Activated naive CD8-positive, alpha-beta T cell treated with anti-CD3 and anti-CD28 coated beads for 36 hours (primary cell): ENCODE measurements around the gene MRPL39. TPM values are rescaled to one million over a fixed set of nuclear protein-coding genes. Genes with fewer than 3 reads are reported as not detected.

Experiments
- DNase-seq: peaks from one replicate; pipeline ENCODE4 v3.0.0; 2021
- H3K27ac Mint-ChIP-seq: one replicate; pipeline ENCODE4 v1.8.0; 2022; ENCODE audit warnings: mild to moderate bottlenecking, moderate library complexity, mixed read lengths
- H3K27me3 Mint-ChIP-seq: one replicate; pipeline ENCODE4 v1.8.0; 2022; ENCODE audit warnings: mild to moderate bottlenecking, mixed read lengths
- H3K36me3 Mint-ChIP-seq: one replicate; pipeline ENCODE4 v1.8.0; 2021; ENCODE audit warnings: mild to moderate bottlenecking, mixed read lengths
- H3K4me1 Mint-ChIP-seq: one replicate; pipeline ENCODE4 v1.8.0; 2021; ENCODE audit warnings: mixed read lengths
- H3K4me3 Mint-ChIP-seq: one replicate; pipeline ENCODE4 v1.8.0; 2022; ENCODE audit warnings: mild to moderate bottlenecking, moderate library complexity, mixed read lengths
- H3K9me3 Mint-ChIP-seq: one replicate; pipeline ENCODE4 v1.8.0; 2022; ENCODE audit warnings: mixed read lengths
- total RNA-seq, 2 experiments: library from RNA; stranded (reverse); gene quantifications; one replicate each; pipeline ENCODE4 v1.2.3, GENCODE V29; 2021

Gene MRPL39
- total RNA-seq, 2 experiments from 2014 or later, result 86.1 to 86.2 TPM

GRCh38 chr21:25566645-25567044 lies 40.6 kb downstream of the MRPL39 start:
- Mint-ChIP-seq H3K36me3 (peaks cover 96% of the 10 kb centered on the region), H3K4me3 (peak overlapping the region; percentile 96), H3K27ac (peak overlapping the region; percentile 97), H3K9me3 (peaks cover 1% of the 10 kb centered on the region), H3K4me1 (peaks cover 52% of the 10 kb centered on the region), H3K27me3 (peaks cover 50% of the 10 kb centered on the region)
- no peak for DNase-seq

DNA sequence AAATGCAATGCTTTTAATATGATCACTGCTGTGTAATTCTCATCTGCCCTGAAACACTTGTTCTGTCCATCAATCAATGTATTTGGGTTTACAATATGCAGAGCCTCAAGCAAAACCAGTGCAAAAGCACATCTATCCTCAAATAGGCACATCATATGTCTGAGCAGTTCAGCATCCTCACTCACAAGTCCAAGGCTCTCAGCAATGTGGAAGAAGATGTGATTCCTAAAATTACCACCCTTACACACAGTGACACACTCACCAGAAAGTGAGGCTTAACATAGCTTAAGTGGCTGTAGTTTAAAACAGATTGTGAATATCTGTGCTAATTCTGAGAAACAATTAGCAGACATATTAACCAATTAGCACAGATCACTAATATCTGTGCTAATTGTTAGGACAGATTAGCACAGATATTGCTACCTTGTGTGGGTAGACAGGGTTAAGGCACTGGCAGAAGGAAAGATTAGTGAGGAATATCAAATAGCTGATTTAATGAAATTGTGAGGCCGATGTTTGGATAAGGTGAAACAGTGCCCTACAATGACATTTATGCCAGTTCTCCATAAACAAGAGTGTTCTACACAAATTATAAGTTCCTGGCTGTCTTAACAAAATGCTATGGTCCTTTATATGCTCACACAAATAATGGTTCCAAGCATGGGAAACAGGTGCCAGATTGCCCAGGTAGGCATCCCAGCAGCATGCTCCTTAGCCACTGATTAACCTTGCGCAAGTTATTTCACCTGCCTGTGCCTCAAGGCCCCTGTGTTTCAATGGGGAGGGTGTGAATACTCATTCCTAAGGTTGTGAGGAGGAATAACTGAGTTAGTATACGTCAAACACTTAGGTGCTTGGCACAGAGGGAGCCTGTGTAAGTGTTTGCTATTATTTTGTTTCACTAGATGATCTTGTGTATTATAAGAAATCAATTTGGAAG lies 41.7 kb downstream of the MRPL39 start:
- Mint-ChIP-seq H3K27me3 (peaks cover 43% of the 10 kb centered on the region), H3K4me1 (peaks cover 50% of the 10 kb centered on the region), H3K27ac (peak overlapping the region; percentile 97), H3K36me3 (peaks cover 95% of the 10 kb centered on the region), H3K9me3 (peaks cover 1% of the 10 kb centered on the region), H3K4me3 (peak overlapping the region; percentile 96)
- DNase-seq, result no peak

DNA sequence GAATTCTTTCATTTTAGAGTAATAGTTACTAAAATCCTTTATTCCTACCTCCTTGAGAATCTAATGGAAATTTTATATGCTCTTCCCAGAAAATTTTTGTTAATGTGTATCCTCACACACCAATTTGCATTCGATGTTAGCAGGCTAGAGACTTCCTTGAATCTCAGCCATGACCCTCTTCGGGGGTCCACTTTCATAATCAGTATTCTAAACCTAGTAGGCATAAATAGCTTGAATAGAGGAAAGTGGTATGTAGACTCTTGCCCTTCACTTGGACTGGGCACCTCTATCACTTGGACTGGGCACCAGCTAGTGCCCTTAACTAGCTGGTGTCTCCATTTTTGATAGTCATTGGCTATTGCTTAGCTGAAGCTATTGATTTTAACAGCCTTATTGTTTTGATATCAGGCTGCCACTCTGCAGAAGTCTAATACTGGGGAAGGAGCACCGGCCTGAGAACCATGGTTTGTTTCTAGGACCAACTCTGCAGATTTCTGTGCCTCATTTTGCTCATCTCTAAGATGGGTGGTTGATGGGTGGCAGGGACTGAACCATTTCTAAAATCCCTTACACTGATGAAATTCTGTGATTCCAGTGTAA lies 42.8 kb downstream of the MRPL39 start:
- DNase-seq, result no peak
- Mint-ChIP-seq H3K36me3 (peaks cover 95% of the 10 kb centered on the region), H3K27me3 (peaks cover 38% of the 10 kb centered on the region), H3K27ac (peak overlapping the region; percentile 97), H3K9me3 (peaks cover 5% of the 10 kb centered on the region), H3K4me1 (peaks cover 54% of the 10 kb centered on the region), H3K4me3 (peak overlapping the region; percentile 96)

DNA sequence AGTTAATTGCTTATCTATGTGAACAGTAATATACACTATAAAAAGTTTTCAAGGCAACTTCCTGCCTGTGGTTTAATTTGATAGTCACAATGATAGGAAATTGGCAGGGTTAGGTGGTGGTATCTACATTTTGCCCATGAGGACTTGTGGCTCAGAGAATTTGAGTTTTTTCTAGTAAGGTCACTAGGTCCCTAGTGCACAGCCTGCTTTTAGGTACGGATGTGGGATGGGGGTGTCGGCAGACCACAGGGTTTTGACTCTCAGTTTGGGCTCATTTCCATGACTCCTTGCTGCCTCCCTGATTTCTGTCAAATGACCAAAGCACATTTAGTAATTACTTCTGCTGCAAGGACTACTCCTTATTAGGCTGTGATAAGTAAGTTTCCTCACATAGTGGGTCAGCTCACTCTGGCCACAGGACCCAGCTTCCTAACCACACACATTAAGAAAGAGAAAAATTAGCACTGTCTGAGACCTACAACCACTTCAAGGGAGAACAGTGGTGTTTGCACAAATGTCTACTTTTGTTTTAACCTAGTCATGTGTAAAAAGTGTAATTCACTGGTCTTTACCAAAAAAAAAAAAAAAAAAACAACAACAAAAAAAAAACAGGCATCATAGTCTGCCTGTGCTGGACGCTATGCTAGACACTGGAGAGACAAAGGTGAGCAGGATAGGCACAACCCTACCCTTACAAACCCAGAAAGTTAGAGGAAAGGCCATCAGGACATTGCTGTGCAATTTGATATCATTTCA lies 43.7 kb downstream of the MRPL39 start:
- H3K9me3 Mint-ChIP-seq, result peaks cover 12% of the 10 kb centered on the region
- DNase-seq, result peak; percentile 56
- H3K4me3 Mint-ChIP-seq, result peak overlapping the region; percentile 96
- peaks cover 54% of the 10 kb centered on the region for H3K4me1 Mint-ChIP-seq
- H3K27me3 Mint-ChIP-seq, result peaks cover 37% of the 10 kb centered on the region
- peaks cover 92% of the 10 kb centered on the region for H3K36me3 Mint-ChIP-seq
- H3K27ac Mint-ChIP-seq, result peak overlapping the region; percentile 97

GRCh38 chr21:25562660-25563059 lies 44.6 kb downstream of the MRPL39 start:
- Mint-ChIP-seq H3K36me3 (peaks cover 86% of the 10 kb centered on the region), H3K4me1 (peaks cover 52% of the 10 kb centered on the region), H3K9me3 (peaks cover 15% of the 10 kb centered on the region), H3K27me3 (peaks cover 30% of the 10 kb centered on the region), H3K27ac (peak overlapping the region; percentile 97), H3K4me3 (peak overlapping the region; percentile 96)
- DNase-seq, result no peak

GRCh38 chr21:25561668-25562641 lies 45.3 kb downstream of the MRPL39 start:
- peaks cover 15% of the 10 kb centered on the region for H3K9me3 Mint-ChIP-seq
- H3K36me3 Mint-ChIP-seq, result peaks cover 83% of the 10 kb centered on the region
- peaks cover 30% of the 10 kb centered on the region for H3K27me3 Mint-ChIP-seq
- H3K4me3 Mint-ChIP-seq, result peak overlapping the region; percentile 96
- H3K4me1 Mint-ChIP-seq, result peaks cover 55% of the 10 kb centered on the region
- DNase-seq, result peak; percentile 88
- peak overlapping the region; percentile 97 for H3K27ac Mint-ChIP-seq

DNA sequence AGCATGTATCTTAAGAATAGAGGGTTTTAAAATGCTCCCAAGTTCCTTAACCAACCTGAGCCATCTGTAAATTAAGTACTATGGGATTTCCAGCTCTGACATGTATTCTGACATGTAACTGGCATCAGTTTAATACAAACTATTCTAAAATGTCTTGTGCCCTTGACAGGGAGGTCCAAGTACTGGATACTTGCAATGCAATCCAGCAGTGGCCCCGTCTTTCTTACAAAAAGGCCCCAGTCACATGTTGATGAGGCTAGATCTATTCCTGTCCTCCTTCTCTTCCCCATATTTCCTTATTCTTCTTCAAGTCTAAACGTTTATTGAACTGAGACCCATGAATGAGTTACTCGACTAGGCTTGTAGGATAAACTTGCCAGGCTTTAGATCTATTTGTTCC lies 46.4 kb downstream of the MRPL39 start:
- no peak for DNase-seq
- Mint-ChIP-seq H3K27ac (peak overlapping the region; percentile 97), H3K9me3 (peaks cover 15% of the 10 kb centered on the region), H3K4me1 (peaks cover 56% of the 10 kb centered on the region), H3K4me3 (peak overlapping the region; percentile 96), H3K27me3 (peaks cover 30% of the 10 kb centered on the region), H3K36me3 (peaks cover 73% of the 10 kb centered on the region)

DNA sequence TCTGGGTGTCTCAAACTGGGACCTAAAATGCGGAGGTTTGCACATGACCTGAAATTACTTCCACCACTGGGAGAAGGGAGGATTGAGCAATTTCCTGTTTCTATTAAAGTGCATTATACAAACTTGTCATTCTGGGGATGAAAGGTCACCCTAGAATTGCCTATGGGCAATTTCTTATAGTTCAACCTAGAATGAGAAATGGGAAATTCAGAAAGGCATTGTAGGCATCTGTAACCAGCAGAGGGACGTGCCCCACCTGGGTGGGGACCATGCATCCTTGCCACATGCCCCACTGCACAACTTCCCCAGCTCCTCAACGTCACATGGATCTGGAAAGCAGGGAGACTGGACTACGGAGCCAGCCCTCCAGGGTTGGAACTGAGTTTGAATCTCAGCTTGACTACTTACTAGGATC lies 47.0 kb downstream of the MRPL39 start:
- H3K4me1 Mint-ChIP-seq, result peaks cover 59% of the 10 kb centered on the region
- peaks cover 68% of the 10 kb centered on the region for H3K36me3 Mint-ChIP-seq
- H3K27ac Mint-ChIP-seq, result peak overlapping the region; percentile 97
- DNase-seq, result no peak
- H3K4me3 Mint-ChIP-seq, result peak overlapping the region; percentile 96
- peaks cover 15% of the 10 kb centered on the region for H3K9me3 Mint-ChIP-seq
- peaks cover 28% of the 10 kb centered on the region for H3K27me3 Mint-ChIP-seq

GRCh38 chr21:25559746-25560145 lies 47.5 kb downstream of the MRPL39 start:
- peak overlapping the region; percentile 96 for H3K4me3 Mint-ChIP-seq
- H3K36me3 Mint-ChIP-seq, result peaks cover 63% of the 10 kb centered on the region
- H3K27me3 Mint-ChIP-seq, result peaks cover 25% of the 10 kb centered on the region
- H3K27ac Mint-ChIP-seq, result peak overlapping the region; percentile 97
- H3K9me3 Mint-ChIP-seq, result peaks cover 15% of the 10 kb centered on the region
- peaks cover 58% of the 10 kb centered on the region for H3K4me1 Mint-ChIP-seq
- DNase-seq, result no peak

- Mint-ChIP-seq H3K36me3 (peaks cover 47% of the 10 kb centered on the region), H3K4me1 (peaks cover 54% of the 10 kb centered on the region), H3K9me3 (peaks cover 20% of the 10 kb centered on the region), H3K27ac (no peak overlapping the region), H3K4me3 (no peak overlapping the region), H3K27me3 (peaks cover 9% of the 10 kb centered on the region)
- DNase-seq, result no peak
These were observed 49.2 kb downstream of the MRPL39 start for GRCh38 chr21:25558123-25558522.

DNA sequence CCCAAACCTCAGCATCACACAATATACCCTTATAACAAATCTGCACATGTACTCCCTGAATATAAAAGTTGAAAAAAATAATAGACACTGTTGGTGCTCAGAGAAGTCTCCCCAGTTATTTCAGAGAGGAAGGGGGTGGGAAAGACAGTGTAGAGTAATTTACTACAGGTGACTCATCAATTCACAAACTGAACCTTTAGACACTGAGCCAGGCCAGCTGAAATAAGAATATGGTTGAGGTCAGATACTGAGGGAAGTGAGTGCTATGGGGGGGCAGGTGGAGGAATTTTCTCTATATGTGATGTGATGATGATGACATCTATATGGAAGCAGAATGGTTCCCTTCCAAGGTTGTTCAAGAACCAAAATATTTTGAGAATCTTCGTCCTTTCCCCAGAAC lies 50.1 kb downstream of the MRPL39 start:
- DNase-seq, result no peak
- Mint-ChIP-seq H3K27ac (peak overlapping the region; percentile 17), H3K36me3 (peaks cover 37% of the 10 kb centered on the region), H3K27me3 (no peaks in the 10 kb centered on the region), H3K4me1 (peaks cover 51% of the 10 kb centered on the region), H3K4me3 (no peak overlapping the region), H3K9me3 (peaks cover 20% of the 10 kb centered on the region)

DNA sequence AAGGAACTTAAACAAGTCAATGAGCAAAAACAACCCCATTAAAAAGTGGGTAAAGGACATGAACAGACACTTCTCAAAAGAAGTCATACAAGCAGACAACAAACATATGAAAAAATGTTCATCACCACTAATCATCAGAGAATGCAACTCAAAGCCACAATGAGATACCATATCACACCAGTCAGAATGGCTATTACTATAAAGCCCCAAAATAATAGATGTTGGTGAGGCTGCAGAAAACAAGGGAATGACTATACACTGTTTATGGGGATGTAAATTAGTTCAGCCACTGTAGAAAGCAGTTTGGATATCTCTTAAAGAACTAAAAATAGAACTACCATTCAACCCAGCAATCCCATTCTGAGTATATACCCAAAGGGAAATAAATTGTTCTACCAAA lies 51.2 kb downstream of the MRPL39 start:
- peak overlapping the region; percentile 36 for H3K27ac Mint-ChIP-seq
- no peak overlapping the region for H3K4me3 Mint-ChIP-seq
- peaks cover 47% of the 10 kb centered on the region for H3K4me1 Mint-ChIP-seq
- H3K27me3 Mint-ChIP-seq, result no peaks in the 10 kb centered on the region
- no peak for DNase-seq
- peaks cover 20% of the 10 kb centered on the region for H3K9me3 Mint-ChIP-seq
- H3K36me3 Mint-ChIP-seq, result peaks cover 26% of the 10 kb centered on the region

DNA sequence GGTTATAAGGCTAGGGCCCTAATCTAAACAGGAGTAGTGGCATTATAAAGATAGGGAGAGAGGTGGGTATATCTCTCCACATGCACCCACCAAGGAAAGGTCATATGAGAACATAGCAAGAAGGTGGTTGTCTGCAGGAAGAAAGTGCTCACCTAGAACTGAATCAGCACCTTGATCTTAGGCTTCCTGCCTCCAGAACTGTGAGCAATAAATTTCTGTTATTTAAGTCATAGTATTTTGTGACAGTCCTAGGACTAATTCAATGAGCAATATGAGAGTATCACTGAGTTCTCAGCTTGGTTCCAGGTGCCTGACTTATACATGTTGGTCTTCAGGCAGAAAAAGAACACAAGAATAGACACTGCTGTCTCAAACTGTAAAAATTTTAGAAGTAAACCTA lies 51.8 kb downstream of the MRPL39 start:
- peaks cover 20% of the 10 kb centered on the region for H3K9me3 Mint-ChIP-seq
- no peak overlapping the region for H3K4me3 Mint-ChIP-seq
- peak overlapping the region; percentile 36 for H3K27ac Mint-ChIP-seq
- peaks cover 22% of the 10 kb centered on the region for H3K36me3 Mint-ChIP-seq
- no peak for DNase-seq
- H3K27me3 Mint-ChIP-seq, result no peaks in the 10 kb centered on the region
- H3K4me1 Mint-ChIP-seq, result peaks cover 41% of the 10 kb centered on the region

GRCh38 chr21:25552856-25553255 lies 54.4 kb downstream of the MRPL39 start:
- Mint-ChIP-seq H3K4me1 (peaks cover 20% of the 10 kb centered on the region), H3K9me3 (peaks cover 6% of the 10 kb centered on the region), H3K4me3 (no peak overlapping the region), H3K27ac (no peak overlapping the region), H3K27me3 (no peaks in the 10 kb centered on the region), H3K36me3 (peaks cover 8% of the 10 kb centered on the region)
- DNase-seq, result no peak
